GM23338 (cell line): ENCODE data around the gene PANK4.

Experiments used
- CREB1 ChIP-seq: fragments of 250-450 bp; sonication (Bioruptor Pico); IDR thresholded peaks from 2 replicates; pipeline ENCODE4 v1.5.0; 2020; ENCODE audit warnings: low read depth, mild to moderate bottlenecking, moderate library complexity
- EZH2 ChIP-seq: fragments of 200-600 bp; sonication (generic); IDR thresholded peaks from one replicate; pipeline ENCODE4 v1.8.0; 2017; ENCODE audit warnings: antibody characterized with exemption, mild to moderate bottlenecking, low read depth; ENCODE audit not compliant: unreplicated experiment
- EZH2phosphoT487 ChIP-seq: fragments of 200-600 bp; sonication (generic); IDR thresholded peaks from one replicate; pipeline ENCODE4 v1.8.1; 2018; ENCODE audit warnings: antibody characterized with exemption; ENCODE audit not compliant: unreplicated experiment
- JUNB ChIP-seq: IDR thresholded peaks from one replicate; pipeline ENCODE4 v1.6.1; 2016; ENCODE audit warnings: antibody characterized with exemption; ENCODE audit not compliant: unreplicated experiment
- POLR2AphosphoS5 ChIP-seq: IDR thresholded peaks from 2 replicates; pipeline ENCODE4 v1.6.1; 2016; ENCODE audit warnings: antibody characterized with exemption, low read depth
- STAT1 ChIP-seq: IDR thresholded peaks from one replicate; pipeline ENCODE4 v1.6.1; 2016; ENCODE audit warnings: antibody characterized with exemption; ENCODE audit not compliant: unreplicated experiment
- ZNF114 ChIP-seq: fragments of 250-450 bp; sonication (Bioruptor Pico); IDR thresholded peaks from 2 replicates; pipeline ENCODE4 v1.5.0; 2020; ENCODE audit warnings: mild to moderate bottlenecking, moderate library complexity
- TF ChIP-seq, protein P1 (sequence below), 2 experiments: fragments of 200-600 bp in 1 of 2; sonication (generic) in 1 of 2; conservative IDR thresholded peaks; 2 replicates each; pipeline versions ENCODE4 v1.5.1 to v1.6.1; 2016 to 2017; ENCODE audit warnings: antibody characterized with exemption in 2 of 2, low read depth in 2 of 2, mild to moderate bottlenecking in 2 of 2, moderate library complexity in 1 of 2
- TF ChIP-seq, protein P2 (sequence below): IDR thresholded peaks from one replicate; pipeline ENCODE4 v1.6.1; 2018; ENCODE audit warnings: antibody characterized with exemption; ENCODE audit not compliant: unreplicated experiment
- TF ChIP-seq, protein P3 (sequence below): IDR thresholded peaks from 2 replicates; pipeline ENCODE4 v1.6.1; 2016; ENCODE audit warnings: antibody characterized with exemption

DNA sequence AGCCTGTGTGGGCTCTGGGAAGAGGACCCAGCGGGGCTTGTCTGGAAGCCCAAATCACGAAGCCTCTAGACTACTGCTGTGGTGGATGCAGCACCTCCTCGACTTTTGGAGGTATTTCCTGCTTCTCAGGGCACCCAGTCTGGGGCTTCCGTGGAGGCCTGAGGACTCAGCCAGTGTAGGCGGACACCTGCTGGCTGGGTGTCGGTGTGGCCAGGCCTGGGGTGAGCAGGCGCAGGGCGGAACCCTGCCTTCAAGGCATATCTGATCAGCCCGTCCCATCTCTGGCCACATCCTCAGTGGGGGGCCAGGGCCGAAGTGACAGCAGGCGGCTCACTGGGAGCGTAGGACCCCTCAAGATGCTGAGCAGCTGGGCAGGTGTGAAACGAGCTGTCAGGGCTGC, 43.4 kb downstream of the PANK4 start:
- TF ChIP-seq POLR2AphosphoS5 (no peak), EZH2phosphoT487 (no peak), STAT1 (no peak), EZH2 (no peak), ZNF114 (CRISPR knock-in tag) (no peak), JUNB (no peak), CREB1 (CRISPR knock-in tag) (no peak)
- TF ChIP-seq, protein P1, sequence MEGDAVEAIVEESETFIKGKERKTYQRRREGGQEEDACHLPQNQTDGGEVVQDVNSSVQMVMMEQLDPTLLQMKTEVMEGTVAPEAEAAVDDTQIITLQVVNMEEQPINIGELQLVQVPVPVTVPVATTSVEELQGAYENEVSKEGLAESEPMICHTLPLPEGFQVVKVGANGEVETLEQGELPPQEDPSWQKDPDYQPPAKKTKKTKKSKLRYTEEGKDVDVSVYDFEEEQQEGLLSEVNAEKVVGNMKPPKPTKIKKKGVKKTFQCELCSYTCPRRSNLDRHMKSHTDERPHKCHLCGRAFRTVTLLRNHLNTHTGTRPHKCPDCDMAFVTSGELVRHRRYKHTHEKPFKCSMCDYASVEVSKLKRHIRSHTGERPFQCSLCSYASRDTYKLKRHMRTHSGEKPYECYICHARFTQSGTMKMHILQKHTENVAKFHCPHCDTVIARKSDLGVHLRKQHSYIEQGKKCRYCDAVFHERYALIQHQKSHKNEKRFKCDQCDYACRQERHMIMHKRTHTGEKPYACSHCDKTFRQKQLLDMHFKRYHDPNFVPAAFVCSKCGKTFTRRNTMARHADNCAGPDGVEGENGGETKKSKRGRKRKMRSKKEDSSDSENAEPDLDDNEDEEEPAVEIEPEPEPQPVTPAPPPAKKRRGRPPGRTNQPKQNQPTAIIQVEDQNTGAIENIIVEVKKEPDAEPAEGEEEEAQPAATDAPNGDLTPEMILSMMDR (conservative IDR thresholded peaks at IDR 0.05; ENCODE audit: low read depth in 2 of 2), result no peak
- TF ChIP-seq, protein P2, sequence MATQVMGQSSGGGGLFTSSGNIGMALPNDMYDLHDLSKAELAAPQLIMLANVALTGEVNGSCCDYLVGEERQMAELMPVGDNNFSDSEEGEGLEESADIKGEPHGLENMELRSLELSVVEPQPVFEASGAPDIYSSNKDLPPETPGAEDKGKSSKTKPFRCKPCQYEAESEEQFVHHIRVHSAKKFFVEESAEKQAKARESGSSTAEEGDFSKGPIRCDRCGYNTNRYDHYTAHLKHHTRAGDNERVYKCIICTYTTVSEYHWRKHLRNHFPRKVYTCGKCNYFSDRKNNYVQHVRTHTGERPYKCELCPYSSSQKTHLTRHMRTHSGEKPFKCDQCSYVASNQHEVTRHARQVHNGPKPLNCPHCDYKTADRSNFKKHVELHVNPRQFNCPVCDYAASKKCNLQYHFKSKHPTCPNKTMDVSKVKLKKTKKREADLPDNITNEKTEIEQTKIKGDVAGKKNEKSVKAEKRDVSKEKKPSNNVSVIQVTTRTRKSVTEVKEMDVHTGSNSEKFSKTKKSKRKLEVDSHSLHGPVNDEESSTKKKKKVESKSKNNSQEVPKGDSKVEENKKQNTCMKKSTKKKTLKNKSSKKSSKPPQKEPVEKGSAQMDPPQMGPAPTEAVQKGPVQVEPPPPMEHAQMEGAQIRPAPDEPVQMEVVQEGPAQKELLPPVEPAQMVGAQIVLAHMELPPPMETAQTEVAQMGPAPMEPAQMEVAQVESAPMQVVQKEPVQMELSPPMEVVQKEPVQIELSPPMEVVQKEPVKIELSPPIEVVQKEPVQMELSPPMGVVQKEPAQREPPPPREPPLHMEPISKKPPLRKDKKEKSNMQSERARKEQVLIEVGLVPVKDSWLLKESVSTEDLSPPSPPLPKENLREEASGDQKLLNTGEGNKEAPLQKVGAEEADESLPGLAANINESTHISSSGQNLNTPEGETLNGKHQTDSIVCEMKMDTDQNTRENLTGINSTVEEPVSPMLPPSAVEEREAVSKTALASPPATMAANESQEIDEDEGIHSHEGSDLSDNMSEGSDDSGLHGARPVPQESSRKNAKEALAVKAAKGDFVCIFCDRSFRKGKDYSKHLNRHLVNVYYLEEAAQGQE, result no peak
- TF ChIP-seq, protein P3, sequence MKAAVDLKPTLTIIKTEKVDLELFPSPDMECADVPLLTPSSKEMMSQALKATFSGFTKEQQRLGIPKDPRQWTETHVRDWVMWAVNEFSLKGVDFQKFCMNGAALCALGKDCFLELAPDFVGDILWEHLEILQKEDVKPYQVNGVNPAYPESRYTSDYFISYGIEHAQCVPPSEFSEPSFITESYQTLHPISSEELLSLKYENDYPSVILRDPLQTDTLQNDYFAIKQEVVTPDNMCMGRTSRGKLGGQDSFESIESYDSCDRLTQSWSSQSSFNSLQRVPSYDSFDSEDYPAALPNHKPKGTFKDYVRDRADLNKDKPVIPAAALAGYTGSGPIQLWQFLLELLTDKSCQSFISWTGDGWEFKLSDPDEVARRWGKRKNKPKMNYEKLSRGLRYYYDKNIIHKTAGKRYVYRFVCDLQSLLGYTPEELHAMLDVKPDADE, result no peak
